Hepatocyte (in vitro differentiated cells): ENCODE measurements around the gene GGA2. TPM values are rescaled to one million over a fixed set of nuclear protein-coding genes. Genes with fewer than 3 reads are reported as not detected.

Experiments used
- DNase-seq: peaks from one replicate; pipeline ENCODE4 v3.0.0-alpha.2; 2016; ENCODE audit warnings: low spot score
- H2AFZ ChIP-seq: fragments of 200-600 bp; sonication (generic); 2 replicates; pipeline ENCODE4 v1.6.0; 2016; ENCODE audit warnings: antibody characterized with exemption, mild to moderate bottlenecking
- H3K27ac ChIP-seq: fragments of 200-600 bp; sonication (generic); 2 replicates; pipeline ENCODE4 v1.5.1; 2016; ENCODE audit warnings: mild to moderate bottlenecking
- H3K27me3 ChIP-seq: fragments of 200-600 bp; sonication (generic); 2 replicates; pipeline ENCODE4 v1.6.1; 2016
- H3K36me3 ChIP-seq: fragments of 200-600 bp; sonication (generic); replicated peaks from 2 replicates; pipeline ENCODE4 v1.5.1; 2016; ENCODE audit warnings: low read depth; ENCODE audit not compliant: insufficient read depth
- H3K4me1 ChIP-seq: fragments of 200-600 bp; sonication (generic); 2 replicates; pipeline ENCODE4 v1.5.1; 2016; ENCODE audit warnings: mild to moderate bottlenecking, moderate library complexity; ENCODE audit not compliant: insufficient read depth
- H3K4me2 ChIP-seq: fragments of 200-600 bp; sonication (generic); 2 replicates; pipeline ENCODE4 v1.6.0; 2016
- H3K4me3 ChIP-seq: fragments of 200-600 bp; sonication (generic); 2 replicates; pipeline ENCODE4 v1.5.1; 2016; ENCODE audit warnings: mild to moderate bottlenecking
- H3K79me2 ChIP-seq: fragments of 200-600 bp; sonication (generic); 2 replicates; pipeline ENCODE4 v1.6.0; 2017; ENCODE audit warnings: mild to moderate bottlenecking
- H3K9me2 ChIP-seq: fragments of 200-600 bp; sonication (generic); replicated peaks from 2 replicates; pipeline ENCODE4 v1.6.0; 2017; ENCODE audit warnings: mild to moderate bottlenecking; ENCODE audit not compliant: insufficient read depth
- H3K9me3 ChIP-seq: fragments of 200-600 bp; sonication (generic); 2 replicates; pipeline ENCODE4 v1.5.1; 2016; ENCODE audit warnings: low read depth, mild to moderate bottlenecking
- H4K20me1 ChIP-seq: fragments of 200-600 bp; sonication (generic); 2 replicates; pipeline ENCODE4 v1.6.0; 2016; ENCODE audit warnings: mild to moderate bottlenecking; ENCODE audit not compliant: insufficient read depth, poor library complexity, severe bottlenecking
- CTCF ChIP-seq: fragments of 200-600 bp; sonication (generic); IDR thresholded peaks from 2 replicates; pipeline ENCODE4 v1.5.1; 2016; ENCODE audit warnings: antibody characterized with exemption, mild to moderate bottlenecking; ENCODE audit not compliant: poor library complexity
- EZH2 ChIP-seq: fragments of 200-600 bp; sonication (generic); IDR thresholded peaks from 2 replicates; pipeline ENCODE4 v1.6.1; 2016; ENCODE audit warnings: antibody characterized with exemption, mild to moderate bottlenecking, borderline replicate concordance
- EZH2phosphoT487 ChIP-seq: fragments of 200-600 bp; sonication (generic); IDR thresholded peaks from one replicate; pipeline ENCODE4 v1.6.1; 2018; ENCODE audit warnings: antibody characterized with exemption, mild to moderate bottlenecking, low read depth, moderate library complexity; ENCODE audit not compliant: unreplicated experiment, severe bottlenecking
- WGBS: methylation state at CpG from one replicate; pipeline ENCODE4 v1.1.6; 2016; ENCODE audit warnings: low lambda C conversion rate; ENCODE audit errors: missing lambda C conversion rate; 5-methylcytosine and 5-hydroxymethylcytosine counted together
- polyA plus RNA-seq: library from polyadenylated mRNA; unstranded; fragments of >200 nt; fragmentation: Nextera tagmentation; extraction: Ambion mirVana; gene quantifications from 2 replicates; pipeline ENCODE4 v1.2.1, GENCODE V29; 2016
- total RNA-seq: library from RNA; depleted of rRNA; stranded (reverse); fragments of >200 nt; gene quantifications from 2 replicates; pipeline ENCODE4 v1.2.3, GENCODE V29; 2014

The GGA2 gene
- total and polyA plus RNA-seq, 2 experiments from 2014 or later, result 42.4 to 73.1 TPM

GRCh38 chr16:23539984-23540816 is 29.9 kb upstream of the GGA2 start:
- H3K36me3 ChIP-seq, result no peaks in the 10 kb centered on the region
- H4K20me1 ChIP-seq, result no peaks in the 10 kb centered on the region
- H3K4me3 ChIP-seq, result no peak overlapping the region
- H3K4me2 ChIP-seq, result no peak overlapping the region
- peaks cover 3% of the 10 kb centered on the region for H3K4me1 ChIP-seq
- no peaks in the 10 kb centered on the region for H3K79me2 ChIP-seq
- TF ChIP-seq EZH2 (no peak), EZH2phosphoT487 (no peak), CTCF (no peak)
- no peak overlapping the region for H2AFZ ChIP-seq
- 85% methylated on average over 11 of the region's 11 CpGs for WGBS
- no peaks in the 10 kb centered on the region for H3K27me3 ChIP-seq
- no peaks in the 10 kb centered on the region for H3K9me3 ChIP-seq
- no peaks in the 10 kb centered on the region for H3K9me2 ChIP-seq
- peak overlapping the region; percentile 81 for H3K27ac ChIP-seq
- DNase-seq, result no peak

- Histone ChIP-seq H2AFZ (no peak overlapping the region), H3K4me3 (no peak overlapping the region), H3K9me3 (no peaks in the 10 kb centered on the region), H3K36me3 (no peaks in the 10 kb centered on the region), H3K4me1 (peaks cover 3% of the 10 kb centered on the region), H3K4me2 (no peak overlapping the region), H4K20me1 (no peaks in the 10 kb centered on the region), H3K27ac (peak overlapping the region; percentile 40), H3K9me2 (no peaks in the 10 kb centered on the region), H3K27me3 (no peaks in the 10 kb centered on the region), H3K79me2 (no peaks in the 10 kb centered on the region)
- TF ChIP-seq EZH2 (no peak), CTCF (no peak), EZH2phosphoT487 (no peak)
- DNase-seq, result no peak
- WGBS, result 93% methylated on average over 1 of the region's 1 CpG
These were observed 28.6 kb upstream of the GGA2 start for GRCh38 chr16:23538919-23539278.

GRCh38 chr16:23537390-23537789 is 27.1 kb upstream of the GGA2 start:
- no peak for TF ChIP-seq CTCF
- no peaks in the 10 kb centered on the region for H4K20me1 ChIP-seq
- no peak for DNase-seq
- no peaks in the 10 kb centered on the region for H3K79me2 ChIP-seq
- no peaks in the 10 kb centered on the region for H3K9me3 ChIP-seq
- H3K27me3 ChIP-seq, result no peaks in the 10 kb centered on the region
- WGBS, result 80% methylated on average over 3 of the region's 3 CpGs
- H3K4me3 ChIP-seq, result no peak overlapping the region
- H3K27ac ChIP-seq, result no peak overlapping the region
- no peaks in the 10 kb centered on the region for H3K9me2 ChIP-seq
- H3K4me2 ChIP-seq, result no peak overlapping the region
- no peaks in the 10 kb centered on the region for H3K36me3 ChIP-seq
- H3K4me1 ChIP-seq, result peaks cover 3% of the 10 kb centered on the region
- H2AFZ ChIP-seq, result no peak overlapping the region
